ENCODE results near the gene SALL3. TPM values are rescaled to one million over a fixed set of nuclear protein-coding genes. Genes with fewer than 3 reads are reported as not detected.
"Not testable (repeated sequence)": the region's sequence is repeated elsewhere in the genome, so short reads cannot be mapped to it uniquely, and the experiment has no call there.

SALL3 gene
- under 1 TPM in 4 of 12 donors, not detected in 8; 0.03 to 0.11 (median 0.05) TPM for polyA plus RNA-seq (ENCODE audit: insufficient read length in 12 of 12)
- long read RNA-seq, donor 1, result 0 reads
- long read RNA-seq, donor 2, result 0 reads
- long read RNA-seq, donor 3, result 0 reads
- long read RNA-seq, donor 4, result 0 reads
- long read RNA-seq, donor 5, result 0 reads
- long read RNA-seq, donor 6, result 0 reads
- long read RNA-seq, donor 7, result 0 reads
- long read RNA-seq, donor 8, result 0 reads
- long read RNA-seq, donor 9, result 0 reads
- long read RNA-seq, donor 10, result 0 reads
- long read RNA-seq, donor 11, result 0 reads

GRCh38 chr18:78979730-78980278, at the start of gene SALL3:
TSS of gene SALL3 (plus strand) at chr18:78979818. CDS start at chr18:78980275, 457 bp downstream.
- DNase-seq, result no peak

DNA sequence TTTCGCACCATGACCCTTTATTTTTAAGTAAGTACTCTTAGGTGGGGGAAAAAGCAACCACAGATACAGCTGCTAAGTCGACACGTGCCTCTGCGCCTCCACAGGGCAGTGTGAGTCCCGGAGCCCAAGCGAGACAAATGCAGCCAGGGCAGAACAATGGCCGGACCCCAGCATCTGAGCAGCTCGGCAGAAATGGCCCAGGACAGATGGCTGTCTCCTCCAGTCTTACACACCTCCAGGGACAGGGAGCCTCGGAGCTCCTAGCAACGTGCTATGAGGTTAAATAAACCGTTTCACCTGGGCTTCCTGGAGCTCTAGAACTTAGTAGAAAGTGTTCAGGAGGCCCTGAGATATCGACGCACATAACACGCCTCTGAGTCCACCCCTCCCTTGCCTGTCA, 47.3 kb upstream of the SALL3 start:
- no peak for DNase-seq

DNA sequence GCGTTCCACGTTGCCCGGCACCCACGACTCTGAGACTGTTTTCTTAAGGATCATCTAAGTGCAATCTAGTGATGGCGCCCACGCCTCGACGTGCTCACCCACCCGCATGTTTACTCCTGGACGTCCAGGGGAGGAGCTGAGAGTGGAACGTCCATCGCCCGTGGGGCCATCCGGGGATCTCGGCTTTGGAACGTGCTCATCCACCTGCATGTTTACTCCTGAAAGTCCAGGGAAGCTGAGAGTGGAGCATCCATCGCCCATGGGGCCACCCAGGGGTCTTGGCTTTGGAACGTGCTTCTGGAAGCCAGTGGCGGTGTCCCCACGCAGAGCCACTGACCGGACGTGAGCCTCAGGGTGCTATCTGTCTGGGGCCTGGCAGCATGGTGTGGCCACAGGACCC, 45.6 kb upstream of the SALL3 start:
- DNase-seq, result no peak

DNA sequence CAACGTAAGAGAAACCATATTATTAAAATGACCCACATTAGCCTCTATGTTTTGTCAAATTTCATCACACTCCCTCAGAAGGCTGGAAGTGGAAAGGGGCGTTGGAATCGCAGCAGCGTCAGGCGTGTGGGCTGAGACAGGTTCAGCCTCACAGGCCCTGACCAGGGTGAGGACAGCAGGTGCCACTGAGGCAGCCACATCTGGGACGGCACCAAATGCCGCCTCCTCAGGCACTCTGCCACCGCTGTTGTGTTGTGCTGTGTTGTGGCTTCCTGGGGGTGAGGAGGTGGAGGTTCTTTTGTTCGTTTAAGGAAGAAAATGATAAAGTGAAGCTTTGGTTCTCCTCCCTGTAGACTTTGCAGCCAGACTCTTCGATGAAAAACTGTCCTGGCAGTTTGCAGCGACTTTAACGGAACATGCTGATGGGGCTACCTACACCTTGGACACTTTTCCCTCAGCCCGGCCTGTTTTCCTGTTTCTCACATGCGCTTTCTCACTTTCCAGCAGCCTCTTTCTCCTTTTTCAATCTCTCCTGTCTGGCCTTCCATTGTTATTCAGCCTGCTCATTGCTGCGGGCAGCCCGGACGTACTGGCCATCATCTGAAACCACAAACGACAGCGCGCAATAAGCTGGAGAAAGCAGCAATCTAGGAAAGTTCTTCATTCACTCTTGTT, 44.9 kb upstream of the SALL3 start:
- no peak for DNase-seq

DNA sequence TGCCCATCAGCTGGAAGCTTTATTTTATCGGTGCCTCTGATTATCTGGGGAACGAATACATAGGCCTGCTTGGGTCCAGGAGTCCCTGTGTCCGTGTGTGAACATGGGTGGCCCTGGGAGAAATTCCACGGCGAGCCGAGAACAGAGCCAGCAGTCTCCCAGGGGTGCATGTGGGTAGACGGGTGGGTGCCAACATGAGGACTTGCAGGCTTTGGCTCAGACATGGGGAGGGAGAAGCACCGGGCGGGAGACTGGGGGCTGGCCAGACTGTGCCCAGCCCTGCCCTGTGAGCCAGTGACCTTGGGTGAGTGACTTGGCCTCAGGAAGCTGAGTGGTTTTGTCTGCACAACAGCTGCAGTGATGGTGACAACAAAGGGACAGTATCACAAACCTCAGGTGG, 44.2 kb upstream of the SALL3 start:
- DNase-seq, result no peak

DNA sequence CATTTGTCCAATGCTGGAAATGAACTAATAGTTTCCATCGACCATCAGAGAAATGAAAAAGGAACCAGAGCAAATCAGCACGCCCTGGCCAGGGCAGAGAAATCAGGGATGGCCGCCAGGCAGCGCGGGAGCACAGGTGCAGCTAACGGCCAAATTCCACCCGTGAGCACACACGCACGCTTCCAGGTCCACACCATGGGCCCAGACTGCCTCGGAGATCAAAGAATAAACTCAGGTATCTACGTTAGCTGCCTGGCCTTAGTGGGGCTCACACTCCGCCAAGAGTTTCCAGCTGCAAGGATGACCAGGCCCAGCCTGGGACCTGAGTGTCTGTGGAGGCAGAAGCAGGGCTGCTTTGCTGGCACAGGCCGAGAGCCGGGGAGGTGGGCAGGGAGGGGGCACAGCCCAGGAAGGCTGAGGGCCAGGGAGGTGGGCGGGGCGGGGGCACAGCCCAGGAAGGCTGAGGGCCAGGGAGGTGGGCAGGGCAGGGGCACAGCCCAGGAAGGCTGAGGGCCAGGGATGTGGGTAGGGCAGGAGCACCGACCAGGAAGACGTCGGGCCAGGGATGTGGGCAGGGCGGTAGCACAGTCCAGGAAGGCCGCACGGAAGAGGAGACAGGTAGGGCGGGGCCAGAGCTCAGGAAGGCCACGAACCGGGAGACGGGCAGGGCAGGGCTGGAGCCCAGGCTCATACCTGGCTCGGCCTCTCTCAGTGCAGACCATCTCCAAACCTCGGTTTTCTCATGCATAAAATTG, 43.2 kb upstream of the SALL3 start:
- DNase-seq, result no peak

DNA sequence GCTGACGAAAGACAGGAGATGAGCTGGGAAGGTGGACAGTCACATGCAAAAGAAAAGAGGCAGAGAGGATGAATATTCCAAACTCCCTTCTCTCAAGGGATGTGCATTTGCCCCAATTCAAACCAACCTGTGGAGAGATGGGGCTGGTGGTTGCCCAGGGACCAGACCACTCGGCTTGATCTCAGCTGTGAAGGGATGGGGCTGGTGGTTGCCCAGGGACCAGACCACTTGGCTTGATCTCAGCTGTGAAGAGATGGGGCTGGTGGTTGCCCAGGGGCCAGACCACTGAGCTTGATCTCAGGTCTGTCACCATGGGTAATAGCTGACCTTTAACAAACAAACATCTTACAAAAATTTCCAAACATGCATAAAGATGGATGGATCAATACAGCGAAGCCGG, 42.5 kb upstream of the SALL3 start:
- DNase-seq, result no peak

- no peak for DNase-seq
Observed at GRCh38 chr18:78939105-78939504, 40.5 kb upstream of the SALL3 start.

DNA sequence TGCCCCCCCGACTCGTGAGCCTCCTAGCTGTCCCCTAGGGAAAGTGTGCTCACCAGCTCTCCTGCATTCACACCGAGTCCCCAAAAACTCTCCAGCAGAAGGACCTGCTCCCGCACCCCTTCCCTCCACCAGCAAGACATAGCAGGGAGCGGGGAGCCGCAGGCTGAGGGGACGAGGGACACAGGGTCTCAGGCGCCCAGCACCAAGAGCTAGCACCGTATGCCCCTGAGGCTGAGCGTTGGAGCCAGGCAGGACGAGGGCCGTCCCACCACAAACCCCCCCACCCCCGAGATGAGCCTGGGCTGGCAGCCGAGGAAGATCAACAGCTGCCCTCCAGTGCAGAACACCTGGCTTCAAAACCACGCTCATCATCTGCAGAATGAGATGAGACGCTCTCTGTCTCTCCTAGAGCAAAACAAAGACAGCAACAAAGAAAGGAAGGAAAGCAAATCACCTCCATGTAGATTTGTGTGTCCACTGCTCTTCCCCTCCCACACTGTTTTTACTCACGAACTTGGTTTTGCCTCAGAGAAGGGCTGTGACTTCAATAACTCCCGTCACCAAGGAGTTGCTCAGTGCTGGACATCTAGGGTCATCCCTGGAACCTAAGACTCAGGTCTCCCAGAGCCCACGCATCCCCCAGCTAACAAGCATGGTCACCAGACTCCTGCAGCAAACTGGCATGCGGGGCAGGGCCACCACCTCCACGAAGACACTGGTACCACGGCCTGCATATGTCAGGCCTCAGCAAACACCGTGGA, 39.7 kb upstream of the SALL3 start:
- no peak for DNase-seq

- DNase-seq, result not testable (repeated sequence)
Observed at GRCh38 chr18:78942236-78942635, 37.4 kb upstream of the SALL3 start.

DNA sequence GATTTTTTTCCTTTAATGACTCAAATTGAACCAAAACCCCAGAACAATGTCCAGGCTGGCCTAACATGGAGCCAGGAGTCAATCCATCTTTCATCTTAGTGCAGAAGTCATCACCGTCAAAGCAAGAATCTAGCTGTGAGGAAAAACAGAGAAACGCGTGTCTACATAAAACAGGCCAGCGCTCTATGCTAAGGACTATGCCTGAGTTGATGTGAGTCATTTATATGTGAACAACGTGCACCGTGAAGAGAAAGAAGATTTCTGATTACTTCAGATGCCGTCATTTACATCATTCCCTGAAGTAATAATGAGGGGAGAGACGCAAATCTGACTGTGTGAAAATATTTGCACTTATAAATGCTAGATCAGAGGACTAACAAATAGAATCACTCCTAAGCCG, 34.0 kb upstream of the SALL3 start:
- DNase-seq, result no peak

DNA sequence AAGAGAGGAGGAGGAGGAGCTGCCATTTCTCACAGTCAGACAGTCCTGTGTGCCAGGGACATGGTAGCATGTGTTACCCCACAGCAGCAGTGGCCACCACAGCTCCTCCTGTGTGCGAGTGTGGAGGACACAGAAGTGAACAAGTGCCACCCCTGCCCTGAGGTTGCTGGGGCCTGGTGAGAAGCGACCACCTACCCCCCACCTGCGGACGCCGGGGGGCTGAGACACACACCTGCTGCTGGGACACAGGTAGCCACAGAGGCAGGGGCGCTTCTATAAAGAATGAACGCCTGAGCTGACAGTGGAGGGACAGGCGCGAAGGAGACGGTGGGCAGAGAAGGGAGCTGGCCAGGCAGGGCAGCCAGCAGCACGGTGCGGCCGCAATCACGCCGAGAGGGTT, 32.3 kb upstream of the SALL3 start:
- no peak for DNase-seq

- no peak for DNase-seq
Observed at GRCh38 chr18:78948221-78948620, 31.4 kb upstream of the SALL3 start.

DNA sequence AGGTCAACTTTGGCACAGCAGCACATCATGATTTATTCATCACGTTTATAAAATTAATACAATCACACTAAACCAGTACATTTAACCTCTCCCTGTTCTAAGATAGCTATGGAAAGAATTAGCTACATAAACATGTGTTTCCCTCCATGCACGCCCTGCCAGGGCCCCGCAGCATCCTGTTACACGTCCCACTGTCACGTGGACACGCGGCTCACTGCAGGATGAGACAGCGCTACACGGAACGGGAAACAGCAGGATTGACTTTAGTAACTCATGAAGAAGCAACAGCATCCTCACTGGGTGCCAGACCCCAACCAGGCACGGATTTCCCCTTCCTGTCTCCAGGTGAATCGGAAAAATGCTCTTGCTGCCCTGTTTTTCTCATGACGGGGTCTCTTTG, 30.9 kb upstream of the SALL3 start:
- DNase-seq, result no peak

GRCh38 chr18:78949216-78949615, 30.4 kb upstream of the SALL3 start:
- no peak for DNase-seq

DNA sequence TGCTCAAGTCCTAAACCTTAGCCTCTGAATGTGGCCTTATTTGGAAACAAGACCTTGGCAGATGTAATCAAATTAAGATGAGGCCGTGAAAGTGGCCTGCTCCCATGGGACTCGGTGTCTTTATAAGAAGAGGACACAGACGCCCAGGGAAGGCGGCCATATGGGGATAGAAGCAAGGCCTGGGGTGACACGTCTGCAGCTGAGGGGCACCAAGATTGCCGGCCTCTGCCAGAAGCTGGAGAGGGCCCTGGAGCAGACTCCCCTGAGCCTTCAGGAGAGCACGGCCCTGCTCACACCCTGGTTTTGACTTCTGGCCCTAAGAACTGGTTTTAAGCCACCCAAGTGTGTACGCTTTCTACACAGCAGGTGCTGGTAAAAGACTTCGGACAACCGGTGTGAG, 29.2 kb upstream of the SALL3 start:
- DNase-seq, result no peak

GRCh38 chr18:78953566-78953965, 26.1 kb upstream of the SALL3 start:
- DNase-seq, result no peak

DNA sequence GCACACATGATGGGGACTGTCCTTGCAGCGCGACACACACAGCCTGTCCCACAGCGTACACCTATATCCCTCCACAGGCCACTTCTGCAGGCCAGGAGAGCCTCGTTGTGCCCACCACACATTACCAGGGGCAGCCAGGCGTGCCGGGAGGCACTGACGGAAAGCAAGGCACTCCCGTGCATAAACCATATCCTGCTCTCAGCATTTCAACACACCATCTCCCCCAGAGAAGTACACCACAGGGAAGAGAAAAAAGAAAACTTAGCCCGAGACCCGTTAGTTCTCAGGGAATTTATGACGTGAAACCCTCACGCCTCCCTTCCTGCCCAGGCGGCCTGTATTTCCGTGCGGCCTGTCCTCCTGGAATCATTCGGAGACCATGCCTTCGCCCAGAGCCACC, 24.6 kb upstream of the SALL3 start:
- no peak for DNase-seq

GRCh38 chr18:78957140-78957539, 22.5 kb upstream of the SALL3 start:
- DNase-seq, result no peak

DNA sequence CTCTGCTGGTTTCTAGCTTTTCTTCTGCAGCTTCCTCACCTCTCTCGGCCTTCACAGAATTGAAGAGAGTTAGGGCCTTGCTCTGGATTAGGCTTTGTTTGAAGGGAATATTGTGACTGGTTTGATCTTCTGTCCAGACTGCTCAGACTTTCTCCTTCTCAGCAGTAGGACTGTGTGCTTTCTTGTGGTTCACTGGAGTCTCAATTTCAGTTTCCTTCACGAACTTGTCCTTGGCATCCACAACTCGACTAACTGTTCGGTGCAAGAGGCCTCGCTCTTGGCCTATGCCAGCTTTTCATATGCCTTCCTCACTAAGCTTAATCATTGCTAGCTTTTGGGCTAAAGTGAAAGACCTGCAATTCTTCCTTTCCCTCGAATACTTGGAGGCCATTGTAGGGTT, 18.9 kb upstream of the SALL3 start:
- no peak for DNase-seq

- no peak for DNase-seq
Observed at GRCh38 chr18:78962098-78962497, 17.5 kb upstream of the SALL3 start.

- DNase-seq, result not testable (repeated sequence)
Observed at GRCh38 chr18:78964727-78965126, 14.9 kb upstream of the SALL3 start.
